HepG2 (cell line): ENCODE results near the gene SPPL2B. TPM values are rescaled to one million over a fixed set of nuclear protein-coding genes. Genes with fewer than 3 reads are reported as not detected.

Experiments used
- CBX1 ChIP-seq: IDR thresholded peaks from one replicate; pipeline ENCODE4 v1.6.1; 2016; ENCODE audit warnings: antibody characterized with exemption, low read depth
- CBX5 ChIP-seq: sonication (generic); formaldehyde crosslinking; IDR thresholded peaks from 2 replicates; pipeline ENCODE4 v1.4.0; 2020; ENCODE audit warnings: missing genetic modification reagents, borderline replicate concordance
- HNF4A ChIP-seq: sonication (generic); formaldehyde crosslinking; IDR thresholded peaks from 2 replicates; pipeline ENCODE4 v1.4.0; 2020; ENCODE audit warnings: missing genetic modification reagents
- PLRG1 ChIP-seq: fragments of 450-650 bp; conservative IDR thresholded peaks from 2 replicates; pipeline ENCODE4 v1.6.1; 2016
- PRMT3 ChIP-seq: sonication (generic); formaldehyde crosslinking; IDR thresholded peaks from 2 replicates; pipeline ENCODE4 v1.8.1; 2022; ENCODE audit warnings: low read depth, mild to moderate bottlenecking, moderate library complexity, missing genetic modification reagents, borderline replicate concordance
- RAD51 ChIP-seq: fragments of 450-650 bp; IDR thresholded peaks from 2 replicates; pipeline ENCODE4 v1.6.1; 2016; ENCODE audit warnings: borderline replicate concordance
- RBFOX2 ChIP-seq: fragments of 200-400 bp; formaldehyde crosslinking; IDR thresholded peaks from 2 replicates; pipeline ENCODE4 v1.6.1; 2017; ENCODE audit warnings: low read depth, mild to moderate bottlenecking, low read length
- RORA ChIP-seq: sonication (generic); formaldehyde crosslinking; IDR thresholded peaks from 2 replicates; pipeline ENCODE4 v1.5.0; 2020; ENCODE audit warnings: mild to moderate bottlenecking, missing genetic modification reagents, moderate library complexity
- SMAD9 ChIP-seq: sonication (generic); formaldehyde crosslinking; IDR thresholded peaks from 2 replicates; pipeline ENCODE4 v1.5.1; 2020; ENCODE audit warnings: mild to moderate bottlenecking, missing genetic modification reagents
- TP53 ChIP-seq: sonication (generic); formaldehyde crosslinking; conservative IDR thresholded peaks from 2 replicates; pipeline ENCODE4 v1.4.0; 2020; ENCODE audit warnings: missing genetic modification reagents
- ZBTB42 ChIP-seq: sonication (generic); formaldehyde crosslinking; IDR thresholded peaks from 2 replicates; pipeline ENCODE4 v1.5.0; 2020; ENCODE audit warnings: mild to moderate bottlenecking, missing genetic modification reagents
- ZFX ChIP-seq: sonication (generic); formaldehyde crosslinking; IDR thresholded peaks from 2 replicates; pipeline ENCODE4 v1.4.0; 2020; ENCODE audit warnings: mild to moderate bottlenecking, low read depth, missing genetic modification reagents, moderate library complexity
- ZNF672 ChIP-seq: sonication (generic); formaldehyde crosslinking; IDR thresholded peaks from 2 replicates; pipeline ENCODE4 v1.8.1; 2022; ENCODE audit warnings: missing genetic modification reagents
- ZNF766 ChIP-seq: sonication (generic); formaldehyde crosslinking; IDR thresholded peaks from 2 replicates; pipeline ENCODE4 v1.5.0; 2020; ENCODE audit warnings: missing genetic modification reagents, borderline replicate concordance
- polyA plus RNA-seq, 8 experiments: library from polyadenylated mRNA; depleted of rRNA in 3 of 8; stranded (reverse) in 7 of 8; unstranded in 1 of 8; fragments of >200 nt; fragmentation: Illumina TruSeq in 4 of 8; extraction: Trizol in 4 of 8; gene quantifications; 2 replicates each; pipeline versions ENCODE4 v1.2.1 to v1.2.3, GENCODE V29; 2011 to 2016; ENCODE audit warnings: low read depth in 4 of 8, missing spikeins in 1 of 8, mixed read lengths in 1 of 8; ENCODE audit not compliant: insufficient read depth in 1 of 8
- total RNA-seq, 5 experiments: library from RNA; depleted of rRNA; stranded (reverse); fragments of >200 nt; fragmentation: Illumina TruSeq; extraction: Trizol; gene quantifications; 2 replicates each; pipeline ENCODE4 v1.2.3, GENCODE V29; 2016; ENCODE audit warnings: low read depth in 1 of 5
- TF ChIP-seq, protein P1 (sequence below): sonication (generic); formaldehyde crosslinking; IDR thresholded peaks from 2 replicates; pipeline ENCODE4 v1.8.0; 2022; ENCODE audit warnings: mild to moderate bottlenecking, missing genetic modification reagents
- TF ChIP-seq, protein P2 (sequence below): sonication (generic); formaldehyde crosslinking; IDR thresholded peaks from 2 replicates; pipeline ENCODE4 v1.8.0; 2022; ENCODE audit warnings: missing genetic modification reagents, mild to moderate bottlenecking, moderate library complexity, borderline replicate concordance
- TF ChIP-seq, protein P3 (sequence below): sonication (generic); formaldehyde crosslinking; IDR thresholded peaks from 2 replicates; pipeline ENCODE4 v1.4.0; 2020; ENCODE audit warnings: missing genetic modification reagents; ENCODE audit errors: not compliant biosample characterization
- TF ChIP-seq, protein P4 (sequence below), 2 experiments: fragments of 450-650 bp in 1 of 2; sonication (generic) in 1 of 2; formaldehyde crosslinking; IDR thresholded peaks; 2 replicates each; pipeline versions ENCODE4 v1.5.0 to v1.8.0; 2020 to 2022; ENCODE audit warnings: mild to moderate bottlenecking in 1 of 2, missing genetic modification reagents in 1 of 2
- TF ChIP-seq, protein P5 (sequence below): sonication (generic); formaldehyde crosslinking; IDR thresholded peaks from 2 replicates; pipeline ENCODE4 v1.5.0; 2020; ENCODE audit warnings: missing genetic modification reagents, mild to moderate bottlenecking, borderline replicate concordance
- TF ChIP-seq, protein P6 (sequence below): sonication (generic); formaldehyde crosslinking; IDR thresholded peaks from 2 replicates; pipeline ENCODE4 v1.4.0; 2020; ENCODE audit warnings: mild to moderate bottlenecking, missing genetic modification reagents
- TF ChIP-seq, protein P7 (sequence below): IDR thresholded peaks from 2 replicates; pipeline ENCODE4 v1.6.1; 2012; ENCODE audit warnings: low read depth, low read length, improper control_type of control experiment

The SPPL2B gene
- total and polyA plus RNA-seq, 2 of the 13 experiments (the other 11 are each of a cell fraction or from before 2014, with no cell fraction given): 14.9 to 15.2 TPM

DNA sequence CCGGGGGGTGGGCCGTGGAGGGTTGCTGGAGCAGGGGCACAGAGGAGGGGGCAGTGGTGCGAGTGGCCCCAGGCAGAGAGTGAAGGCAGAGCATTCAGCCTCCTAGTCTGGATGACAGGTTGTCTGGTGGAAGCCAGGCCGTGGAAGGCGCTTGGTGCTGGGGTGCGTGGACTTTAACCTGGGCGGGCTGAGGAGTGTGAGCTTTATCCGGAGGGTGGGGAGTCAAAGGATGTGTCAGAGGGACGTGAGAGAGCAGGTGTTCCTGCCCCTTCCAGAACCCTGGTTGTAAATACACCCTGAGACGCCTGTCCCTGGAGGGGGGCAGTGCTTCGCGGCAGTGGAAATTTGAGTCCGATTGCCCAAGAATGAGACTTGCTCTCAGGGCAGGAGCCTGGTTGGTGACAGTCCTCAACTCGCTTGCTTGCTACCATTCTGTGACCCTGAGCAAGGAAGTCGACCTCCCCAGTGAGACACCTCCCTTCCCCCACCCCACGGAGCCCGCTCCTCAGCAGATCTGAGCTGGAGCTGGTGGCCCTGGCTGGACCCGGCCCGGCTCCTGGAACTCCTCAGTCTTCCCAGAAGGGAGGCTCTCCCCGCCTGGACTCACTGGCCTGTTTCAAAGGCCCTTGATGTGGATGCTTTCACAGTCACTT is 2.3 kb downstream of the SPPL2B start (continued):
- TF ChIP-seq, protein P1, sequence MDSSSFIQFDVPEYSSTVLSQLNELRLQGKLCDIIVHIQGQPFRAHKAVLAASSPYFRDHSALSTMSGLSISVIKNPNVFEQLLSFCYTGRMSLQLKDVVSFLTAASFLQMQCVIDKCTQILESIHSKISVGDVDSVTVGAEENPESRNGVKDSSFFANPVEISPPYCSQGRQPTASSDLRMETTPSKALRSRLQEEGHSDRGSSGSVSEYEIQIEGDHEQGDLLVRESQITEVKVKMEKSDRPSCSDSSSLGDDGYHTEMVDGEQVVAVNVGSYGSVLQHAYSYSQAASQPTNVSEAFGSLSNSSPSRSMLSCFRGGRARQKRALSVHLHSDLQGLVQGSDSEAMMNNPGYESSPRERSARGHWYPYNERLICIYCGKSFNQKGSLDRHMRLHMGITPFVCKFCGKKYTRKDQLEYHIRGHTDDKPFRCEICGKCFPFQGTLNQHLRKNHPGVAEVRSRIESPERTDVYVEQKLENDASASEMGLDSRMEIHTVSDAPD (CRISPR knock-in tag): no peak
- TF ChIP-seq ZNF766 (CRISPR knock-in tag) (no peak), RBFOX2 (0 out of 2 replicates have a peak, but pooled peaks have one; percentile 35), PLRG1 (no peak), RORA (CRISPR knock-in tag) (no peak), CBX1 (no peak), TP53 (CRISPR knock-in tag) (no peak), ZFX (CRISPR knock-in tag) (peak; percentile 52; the same call in 1 of the 2 replicates), CBX5 (no peak), SMAD9 (CRISPR knock-in tag) (no peak), ZNF672 (CRISPR knock-in tag) (no peak), RAD51 (no peak), HNF4A (peak; percentile 86), ZBTB42 (CRISPR knock-in tag) (0 out of 2 replicates have a peak, but pooled peaks have one; percentile 49), PRMT3 (CRISPR knock-in tag) (no peak)
- TF ChIP-seq, protein P2, sequence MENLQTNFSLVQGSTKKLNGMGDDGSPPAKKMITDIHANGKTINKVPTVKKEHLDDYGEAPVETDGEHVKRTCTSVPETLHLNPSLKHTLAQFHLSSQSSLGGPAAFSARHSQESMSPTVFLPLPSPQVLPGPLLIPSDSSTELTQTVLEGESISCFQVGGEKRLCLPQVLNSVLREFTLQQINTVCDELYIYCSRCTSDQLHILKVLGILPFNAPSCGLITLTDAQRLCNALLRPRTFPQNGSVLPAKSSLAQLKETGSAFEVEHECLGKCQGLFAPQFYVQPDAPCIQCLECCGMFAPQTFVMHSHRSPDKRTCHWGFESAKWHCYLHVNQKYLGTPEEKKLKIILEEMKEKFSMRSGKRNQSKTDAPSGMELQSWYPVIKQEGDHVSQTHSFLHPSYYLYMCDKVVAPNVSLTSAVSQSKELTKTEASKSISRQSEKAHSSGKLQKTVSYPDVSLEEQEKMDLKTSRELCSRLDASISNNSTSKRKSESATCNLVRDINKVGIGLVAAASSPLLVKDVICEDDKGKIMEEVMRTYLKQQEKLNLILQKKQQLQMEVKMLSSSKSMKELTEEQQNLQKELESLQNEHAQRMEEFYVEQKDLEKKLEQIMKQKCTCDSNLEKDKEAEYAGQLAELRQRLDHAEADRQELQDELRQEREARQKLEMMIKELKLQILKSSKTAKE (CRISPR knock-in tag): no peak; the same call in 1 of the 2 replicates
- TF ChIP-seq, protein P3, sequence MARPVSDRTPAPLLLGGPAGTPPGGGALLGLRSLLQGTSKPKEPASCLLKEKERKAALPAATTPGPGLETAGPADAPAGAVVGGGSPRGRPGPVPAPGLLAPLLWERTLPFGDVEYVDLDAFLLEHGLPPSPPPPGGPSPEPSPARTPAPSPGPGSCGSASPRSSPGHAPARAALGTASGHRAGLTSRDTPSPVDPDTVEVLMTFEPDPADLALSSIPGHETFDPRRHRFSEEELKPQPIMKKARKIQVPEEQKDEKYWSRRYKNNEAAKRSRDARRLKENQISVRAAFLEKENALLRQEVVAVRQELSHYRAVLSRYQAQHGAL (CRISPR knock-in tag): no peak
- TF ChIP-seq, protein P4, sequence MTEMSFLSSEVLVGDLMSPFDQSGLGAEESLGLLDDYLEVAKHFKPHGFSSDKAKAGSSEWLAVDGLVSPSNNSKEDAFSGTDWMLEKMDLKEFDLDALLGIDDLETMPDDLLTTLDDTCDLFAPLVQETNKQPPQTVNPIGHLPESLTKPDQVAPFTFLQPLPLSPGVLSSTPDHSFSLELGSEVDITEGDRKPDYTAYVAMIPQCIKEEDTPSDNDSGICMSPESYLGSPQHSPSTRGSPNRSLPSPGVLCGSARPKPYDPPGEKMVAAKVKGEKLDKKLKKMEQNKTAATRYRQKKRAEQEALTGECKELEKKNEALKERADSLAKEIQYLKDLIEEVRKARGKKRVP (CRISPR knock-in tag; IDR thresholded peaks at IDR 0.05): no peak
- TF ChIP-seq, protein P5, sequence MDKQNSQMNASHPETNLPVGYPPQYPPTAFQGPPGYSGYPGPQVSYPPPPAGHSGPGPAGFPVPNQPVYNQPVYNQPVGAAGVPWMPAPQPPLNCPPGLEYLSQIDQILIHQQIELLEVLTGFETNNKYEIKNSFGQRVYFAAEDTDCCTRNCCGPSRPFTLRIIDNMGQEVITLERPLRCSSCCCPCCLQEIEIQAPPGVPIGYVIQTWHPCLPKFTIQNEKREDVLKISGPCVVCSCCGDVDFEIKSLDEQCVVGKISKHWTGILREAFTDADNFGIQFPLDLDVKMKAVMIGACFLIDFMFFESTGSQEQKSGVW: no peak
- TF ChIP-seq, protein P6, sequence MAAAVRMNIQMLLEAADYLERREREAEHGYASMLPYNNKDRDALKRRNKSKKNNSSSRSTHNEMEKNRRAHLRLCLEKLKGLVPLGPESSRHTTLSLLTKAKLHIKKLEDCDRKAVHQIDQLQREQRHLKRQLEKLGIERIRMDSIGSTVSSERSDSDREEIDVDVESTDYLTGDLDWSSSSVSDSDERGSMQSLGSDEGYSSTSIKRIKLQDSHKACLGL: 0 out of 2 replicates have a peak, but pooled peaks have one; percentile 38
- TF ChIP-seq, protein P7, sequence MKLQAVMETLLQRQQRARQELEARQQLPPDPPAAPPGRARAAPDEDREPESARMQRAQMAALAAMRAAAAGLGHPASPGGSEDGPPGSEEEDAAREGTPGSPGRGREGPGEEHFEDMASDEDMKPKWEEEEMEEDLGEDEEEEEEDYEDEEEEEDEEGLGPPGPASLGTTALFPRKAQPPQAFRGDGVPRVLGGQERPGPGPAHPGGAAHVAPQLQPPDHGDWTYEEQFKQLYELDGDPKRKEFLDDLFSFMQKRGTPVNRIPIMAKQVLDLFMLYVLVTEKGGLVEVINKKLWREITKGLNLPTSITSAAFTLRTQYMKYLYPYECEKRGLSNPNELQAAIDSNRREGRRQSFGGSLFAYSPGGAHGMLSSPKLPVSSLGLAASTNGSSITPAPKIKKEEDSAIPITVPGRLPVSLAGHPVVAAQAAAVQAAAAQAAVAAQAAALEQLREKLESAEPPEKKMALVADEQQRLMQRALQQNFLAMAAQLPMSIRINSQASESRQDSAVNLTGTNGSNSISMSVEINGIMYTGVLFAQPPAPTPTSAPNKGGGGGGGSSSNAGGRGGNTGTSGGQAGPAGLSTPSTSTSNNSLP: no peak
